HG02938 (cell line): ENCODE measurements around the gene GPR107.

Experiments
- ATAC-seq: cut with Tn5 transposase; IDR thresholded peaks from one replicate; pipeline ENCODE4 v1.9.1; 2021; ENCODE audit warnings: mild to moderate bottlenecking, moderate library complexity; ENCODE audit not compliant: unreplicated experiment

The GPR107 gene

DNA sequence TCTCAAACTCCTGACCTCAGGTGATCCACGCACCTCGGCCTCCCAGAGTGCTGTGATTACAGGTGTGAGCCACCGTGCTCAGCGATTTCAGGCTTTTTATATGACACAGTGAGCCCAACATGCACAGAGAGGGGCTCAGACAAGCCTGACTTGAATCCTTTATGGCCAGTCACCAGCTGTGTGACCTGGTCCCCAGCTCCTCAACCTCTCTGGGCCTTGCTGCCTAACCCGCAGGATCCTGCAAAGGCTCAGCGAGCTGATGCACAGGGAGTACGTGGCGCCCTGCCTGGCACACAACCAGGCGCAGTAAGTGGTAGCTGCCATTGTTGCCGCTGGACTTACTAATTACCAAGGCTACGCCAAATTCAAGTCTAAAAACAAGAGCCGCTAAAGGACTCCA lies 101.9 kb downstream of the GPR107 start:
- no peak for ATAC-seq

DNA sequence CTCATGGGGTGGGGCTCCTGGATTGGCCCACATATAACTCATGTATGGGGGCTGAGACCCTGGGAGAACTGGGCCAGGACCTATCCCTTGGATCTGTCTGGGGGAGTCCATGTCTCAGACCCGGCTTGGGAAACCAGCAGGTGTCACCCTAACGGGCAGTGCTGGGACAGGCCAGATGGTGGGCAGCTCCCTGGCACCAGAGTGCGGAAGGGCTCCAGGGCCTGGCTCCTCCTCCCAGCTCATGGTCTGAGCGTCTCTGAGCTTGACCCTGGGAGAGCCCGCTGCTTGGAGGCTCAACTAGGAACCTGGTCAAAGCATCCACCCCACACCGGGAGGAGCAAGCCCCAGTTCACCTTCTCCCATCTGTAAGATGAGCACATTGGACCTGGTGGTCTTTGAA lies 103.0 kb downstream of the GPR107 start:
- ATAC-seq, result no peak

DNA sequence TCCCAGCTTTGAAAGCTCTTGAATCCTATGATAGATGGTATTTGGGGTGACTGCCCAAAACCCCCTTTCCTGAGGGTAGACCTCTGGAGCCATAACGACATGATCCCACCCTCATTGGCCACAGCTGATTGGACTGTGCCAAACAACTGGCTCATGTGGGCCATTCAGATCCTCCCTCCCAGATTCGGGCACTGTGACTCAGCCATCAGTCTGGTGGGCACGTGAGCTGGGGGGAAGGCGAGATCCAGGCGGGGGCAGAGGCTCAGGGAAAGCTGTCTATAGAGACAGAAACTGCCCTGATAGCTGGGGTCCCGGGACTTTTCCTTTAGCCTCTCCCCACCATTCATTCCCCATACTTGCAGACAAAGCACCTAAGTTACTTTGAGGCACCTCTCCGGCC lies 103.4 kb downstream of the GPR107 start:
- no peak for ATAC-seq

DNA sequence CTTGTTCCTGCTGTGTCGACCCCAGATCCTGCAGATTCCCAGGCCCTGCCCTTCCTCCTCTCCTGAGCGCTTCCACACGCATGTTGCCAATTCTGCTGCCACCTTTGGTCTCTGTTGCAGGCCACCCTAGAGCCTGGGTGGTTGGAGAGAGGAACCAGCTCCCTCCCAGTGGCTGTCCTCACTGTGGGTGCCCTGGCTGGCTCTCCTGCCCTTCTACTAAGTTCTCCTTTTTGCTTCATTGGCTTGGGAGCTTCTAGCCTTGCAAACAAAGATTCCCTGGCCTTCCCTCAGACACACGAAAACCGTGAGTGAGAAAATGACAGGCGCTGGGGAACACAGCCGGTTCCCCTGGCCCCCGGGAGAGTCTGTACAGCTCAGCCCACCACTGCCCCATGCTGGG lies 104.3 kb downstream of the GPR107 start:
- no peak for ATAC-seq

DNA sequence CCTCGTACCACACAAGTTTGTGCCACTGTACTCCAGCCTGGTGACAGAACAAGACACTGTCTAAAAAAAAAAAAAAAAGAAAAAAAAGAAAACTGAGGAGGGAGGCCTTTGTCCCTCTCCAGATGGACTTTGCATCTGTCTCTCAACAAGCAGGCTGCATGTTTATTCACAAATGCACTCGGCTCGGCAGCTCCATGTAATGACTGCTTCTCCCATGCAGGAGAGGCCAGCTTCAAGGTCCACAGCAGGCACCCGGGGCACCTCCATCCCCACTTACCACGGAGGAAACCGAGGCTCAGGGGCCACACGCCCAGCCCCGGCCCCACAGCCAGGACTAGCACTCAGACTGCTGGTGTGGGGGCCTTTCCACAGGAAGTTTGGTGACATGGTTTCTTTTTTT lies 105.4 kb downstream of the GPR107 start:
- ATAC-seq, result no peak

DNA sequence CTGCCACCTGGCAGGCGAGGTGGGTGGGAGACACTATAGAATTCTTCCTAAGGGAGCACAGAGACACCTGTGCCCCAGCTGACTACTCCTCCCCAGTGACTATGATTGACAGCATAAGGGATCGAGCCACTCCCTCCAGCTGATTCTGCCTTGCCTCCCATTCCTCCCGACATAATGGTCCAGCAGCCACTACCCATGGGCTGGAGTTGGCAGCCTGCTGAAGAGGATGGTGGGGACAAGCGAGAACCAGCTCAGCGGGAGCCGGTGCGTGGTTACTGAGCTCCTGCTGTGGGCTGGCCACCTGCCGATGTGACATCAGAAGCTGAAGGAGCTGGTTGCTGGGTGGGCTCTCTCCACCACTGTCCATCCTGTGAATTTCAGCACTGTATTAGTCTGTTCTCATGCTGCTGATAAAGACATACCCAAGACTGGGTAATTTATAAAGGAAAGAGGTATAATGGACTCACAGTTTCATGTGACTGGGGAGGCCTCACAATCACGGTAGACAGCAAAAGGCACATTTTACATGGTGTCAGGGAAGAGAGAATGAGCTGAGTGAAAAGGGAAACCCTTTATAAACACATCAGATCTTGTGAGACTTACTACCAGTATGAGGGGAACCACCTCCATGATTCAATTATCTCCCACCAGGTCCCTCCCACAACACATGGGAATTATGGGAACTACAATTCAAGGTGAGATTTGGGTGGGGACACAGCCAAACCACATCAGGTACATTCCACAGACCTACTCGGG lies 106.4 kb downstream of the GPR107 start:
- no peak for ATAC-seq

DNA sequence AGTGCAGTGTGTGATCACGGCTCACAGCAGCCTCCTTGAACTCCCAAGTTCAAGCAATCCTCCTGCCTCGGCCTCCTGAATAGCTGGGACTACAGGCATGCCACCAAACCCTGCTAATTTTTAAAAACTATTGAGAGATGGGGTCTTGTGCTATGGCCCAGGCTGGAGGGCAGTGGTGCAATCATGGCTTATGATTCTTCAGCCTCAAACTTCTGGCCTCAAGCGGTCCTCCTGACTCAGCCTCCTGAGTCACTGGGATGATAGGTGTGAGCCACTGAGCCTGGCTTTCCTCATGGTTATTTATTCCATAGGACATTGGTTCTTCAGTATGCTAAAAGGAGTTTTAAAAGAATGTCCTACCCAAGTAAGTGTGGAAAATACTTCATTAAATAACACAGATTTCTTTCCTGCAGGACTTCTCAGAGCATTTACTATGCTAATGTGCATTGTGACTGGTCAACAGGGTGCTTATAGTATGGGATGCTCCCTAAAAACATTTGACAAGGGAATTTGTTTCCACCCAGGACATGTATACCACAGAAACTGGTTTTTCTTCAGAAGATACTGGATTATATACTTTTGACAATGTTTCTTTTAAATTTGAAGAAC lies 107.3 kb downstream of the GPR107 start:
- no peak for ATAC-seq

DNA sequence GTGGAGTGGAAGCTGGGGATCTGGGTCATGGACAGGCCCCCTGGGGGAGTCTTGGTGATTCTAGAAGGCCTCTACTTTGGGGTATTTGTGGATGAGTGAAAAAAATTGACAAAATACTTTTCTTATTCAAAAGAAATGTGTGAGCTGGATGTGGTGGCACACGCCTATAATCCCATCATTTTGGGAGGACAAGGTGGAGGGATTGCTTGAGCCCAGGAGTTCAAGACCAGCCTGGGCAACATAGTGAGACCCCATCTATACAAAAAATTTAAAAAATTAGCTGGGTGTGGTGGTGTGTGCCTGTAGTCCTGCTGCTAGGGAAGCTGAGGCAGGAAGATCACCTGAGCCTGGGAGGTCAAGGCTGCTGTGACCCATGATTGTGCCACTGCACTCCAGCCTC lies 111.9 kb downstream of the GPR107 start:
- ATAC-seq, result no peak

DNA sequence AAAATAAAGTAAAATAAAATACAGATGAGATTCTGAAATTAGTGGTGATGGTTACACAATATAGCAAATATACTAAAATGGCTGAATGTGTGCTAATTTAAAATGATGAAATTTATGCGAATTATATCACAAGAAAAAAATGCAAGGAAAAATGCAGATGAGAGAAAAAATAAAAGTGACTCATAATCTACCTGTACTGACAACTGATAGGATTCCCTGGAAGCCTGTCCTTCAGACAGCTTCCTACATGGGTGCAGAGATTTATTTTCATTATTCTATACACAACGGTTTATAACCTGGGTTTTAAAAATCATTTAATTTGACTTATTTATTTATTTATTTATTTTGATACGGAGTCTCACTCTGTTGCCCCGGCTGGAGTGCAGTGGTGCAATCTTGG lies 112.7 kb downstream of the GPR107 start:
- ATAC-seq, result no peak

DNA sequence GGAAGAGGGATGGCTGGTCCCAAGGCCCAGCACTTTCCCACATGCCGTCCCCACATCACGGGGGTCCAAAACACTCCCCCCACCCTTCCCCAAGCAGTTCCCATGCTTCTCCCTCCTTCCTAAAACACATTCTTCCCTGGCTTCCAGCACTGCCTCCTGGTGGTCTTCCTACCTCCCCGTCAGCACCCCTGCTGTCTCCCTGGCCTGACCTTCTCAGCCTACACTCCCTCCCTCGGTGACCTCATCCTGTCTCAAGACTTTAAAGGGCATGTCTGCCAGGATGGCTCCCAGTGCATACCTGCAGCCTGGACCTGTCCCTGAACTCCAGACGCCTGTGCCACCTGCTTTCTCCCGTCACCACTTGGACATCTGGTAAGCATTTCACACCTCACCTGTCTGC lies 114.2 kb downstream of the GPR107 start:
- no peak for ATAC-seq

DNA sequence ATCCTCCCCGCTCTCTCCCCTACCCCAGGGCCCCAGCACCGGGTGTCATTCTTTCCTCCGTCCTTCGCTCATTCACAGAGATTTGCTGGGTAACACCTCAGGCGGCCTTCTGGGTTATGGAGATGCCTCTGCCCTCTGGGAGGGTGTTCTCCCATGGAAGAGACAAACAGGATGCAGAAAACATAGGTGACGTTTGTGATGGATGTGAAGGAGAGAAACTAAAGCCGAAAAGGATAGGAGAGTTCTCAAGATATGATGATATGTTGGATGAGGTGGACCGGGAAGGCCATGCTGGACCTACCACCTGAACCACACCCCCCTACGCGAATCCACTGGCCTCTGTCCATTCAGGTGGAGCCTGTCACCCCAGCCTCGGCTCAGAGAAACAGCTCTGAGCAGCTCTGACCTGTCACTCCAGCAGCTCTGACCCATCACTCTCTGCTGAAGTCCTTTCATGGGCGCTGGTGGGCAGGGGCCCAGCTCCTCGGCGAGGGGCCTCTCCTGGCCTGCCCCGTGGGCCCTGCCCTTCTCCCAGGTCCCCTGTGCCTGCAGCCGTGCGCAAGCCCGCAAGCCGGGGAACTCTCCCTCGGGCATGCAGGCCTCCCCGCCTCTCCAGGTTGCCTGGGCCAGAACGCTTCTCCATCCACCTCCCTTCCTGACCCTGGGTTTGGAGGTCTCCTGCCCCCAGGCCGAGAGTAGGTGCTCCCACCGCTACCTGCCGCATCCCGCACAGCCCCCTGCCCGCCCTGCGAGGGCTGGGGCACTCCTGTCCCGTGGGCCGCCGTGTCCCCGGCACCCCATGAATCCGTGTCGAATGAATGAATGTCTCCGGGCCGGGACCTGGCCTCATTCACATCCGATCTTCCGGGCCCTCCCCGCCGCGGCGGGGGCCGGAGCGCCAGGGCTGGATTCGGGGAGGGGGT lies 117.8 kb downstream of the GPR107 start:
- ATAC-seq, result no peak

DNA sequence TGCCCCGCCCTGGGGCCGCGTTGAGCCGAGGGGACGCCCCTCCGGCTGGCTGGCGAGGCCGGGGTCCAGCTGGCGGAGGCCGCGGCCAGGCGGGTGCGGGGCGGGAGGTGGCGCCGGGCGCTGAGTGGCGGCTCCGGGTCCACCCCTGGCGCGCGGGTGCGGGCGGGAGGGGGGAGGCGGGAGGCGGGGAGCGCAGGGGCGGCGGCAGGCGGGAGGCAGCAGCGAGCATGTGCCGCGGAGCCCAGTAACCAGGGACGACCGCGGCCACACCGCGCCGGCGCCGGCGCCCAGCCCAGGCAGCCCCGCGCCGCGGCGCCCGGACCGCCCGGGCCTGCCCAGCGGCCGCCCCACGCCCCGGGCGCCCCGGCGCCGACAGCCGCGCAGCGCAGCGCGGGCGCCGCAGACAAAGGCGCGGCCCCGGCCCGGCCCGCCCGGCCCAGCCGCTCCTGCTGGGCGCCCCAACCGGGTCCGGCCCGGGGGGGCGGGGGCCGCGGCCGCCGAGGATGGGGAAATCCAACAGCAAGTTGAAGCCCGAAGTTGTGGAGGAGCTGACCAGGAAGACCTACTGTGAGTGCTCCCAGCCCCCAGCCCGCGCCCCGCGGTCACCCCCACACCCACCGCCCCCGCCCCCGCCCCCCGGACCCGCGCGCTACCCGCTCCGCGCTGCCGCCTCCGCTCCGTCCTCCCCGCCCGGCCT lies 118.6 kb downstream of the GPR107 start, which contains the start of gene NCS1:
NCS1 (plus strand) TSS at position 244 of the 697 bp plus-strand sequence; CDS start at position 504, 260 bp downstream.
- no peak for ATAC-seq

DNA sequence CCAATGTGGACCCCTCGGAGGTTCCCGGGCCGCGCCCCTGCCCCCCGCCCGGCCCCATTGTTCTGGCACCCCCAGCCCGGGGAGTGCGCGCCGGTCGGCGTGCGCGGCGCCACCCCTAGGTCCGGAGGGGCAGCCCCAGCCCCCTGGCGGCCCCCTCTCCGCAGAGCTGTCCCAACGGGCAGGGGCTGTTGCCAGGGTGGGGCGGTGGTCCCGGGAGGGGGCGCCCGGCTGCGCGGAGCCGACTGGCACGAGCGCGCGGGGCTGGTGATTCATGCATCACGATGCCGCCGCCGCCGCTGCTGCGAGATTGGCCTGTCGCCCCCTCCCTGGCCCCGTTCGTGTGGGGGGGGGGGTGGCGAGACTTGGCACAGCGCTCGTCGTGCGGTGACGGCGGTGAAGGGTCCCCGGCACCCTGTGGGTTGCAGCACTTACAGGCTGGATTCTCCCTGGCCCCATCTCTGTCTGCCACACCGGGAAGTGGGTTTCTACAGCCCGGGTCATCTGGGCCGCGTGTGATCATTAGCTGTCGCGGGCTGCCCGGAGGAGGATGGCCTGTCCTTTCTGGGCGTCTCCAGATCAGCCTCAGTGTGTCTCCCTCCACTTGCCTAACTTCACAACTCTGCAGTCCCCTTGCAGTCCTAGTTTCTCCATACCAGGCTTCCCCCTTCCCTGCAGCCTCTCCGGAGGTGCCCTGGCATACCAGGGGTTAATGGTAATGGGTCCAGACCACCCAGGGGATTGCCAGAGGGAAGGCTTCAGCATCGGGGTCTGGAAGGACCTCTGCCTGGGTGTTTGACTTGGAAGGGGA lies 119.4 kb downstream of the GPR107 start:
- no peak for ATAC-seq

DNA sequence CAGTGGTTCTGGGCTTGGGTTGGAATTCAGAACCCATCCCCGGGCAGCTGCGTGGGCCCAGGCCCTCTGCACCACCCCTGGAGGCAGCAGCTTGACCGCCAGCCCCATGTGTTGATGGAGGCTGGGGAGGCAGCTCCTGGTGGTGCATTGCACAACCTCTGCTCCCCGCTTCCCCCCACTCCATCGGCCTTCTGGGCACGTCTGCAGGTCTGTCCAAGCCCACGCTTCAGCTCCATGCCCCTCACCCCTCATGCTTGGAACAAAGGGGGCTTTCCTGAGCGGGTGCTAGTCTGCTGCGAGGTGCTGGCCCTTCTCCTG lies 119.9 kb downstream of the GPR107 start:
- no peak for ATAC-seq

DNA sequence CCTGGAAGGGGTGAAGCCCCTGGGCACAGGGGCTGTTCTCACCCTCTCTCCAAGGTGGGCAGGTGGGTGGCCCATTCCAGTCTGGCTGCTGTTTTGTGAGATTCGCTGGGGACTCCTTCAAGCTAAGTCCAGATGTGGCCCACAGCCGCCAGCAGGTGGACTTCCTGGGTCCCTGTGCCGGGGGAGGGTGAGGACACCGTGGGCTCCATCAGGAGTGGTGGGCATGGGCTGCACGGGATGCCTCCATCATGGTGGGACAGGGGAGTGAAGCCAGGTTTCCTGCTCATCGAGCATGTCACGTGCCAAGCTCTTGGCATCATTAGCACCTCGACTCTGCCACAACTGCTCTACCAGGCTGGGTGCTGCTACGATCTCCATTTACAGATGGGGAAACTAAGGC lies 120.3 kb downstream of the GPR107 start:
- ATAC-seq, result no peak

DNA sequence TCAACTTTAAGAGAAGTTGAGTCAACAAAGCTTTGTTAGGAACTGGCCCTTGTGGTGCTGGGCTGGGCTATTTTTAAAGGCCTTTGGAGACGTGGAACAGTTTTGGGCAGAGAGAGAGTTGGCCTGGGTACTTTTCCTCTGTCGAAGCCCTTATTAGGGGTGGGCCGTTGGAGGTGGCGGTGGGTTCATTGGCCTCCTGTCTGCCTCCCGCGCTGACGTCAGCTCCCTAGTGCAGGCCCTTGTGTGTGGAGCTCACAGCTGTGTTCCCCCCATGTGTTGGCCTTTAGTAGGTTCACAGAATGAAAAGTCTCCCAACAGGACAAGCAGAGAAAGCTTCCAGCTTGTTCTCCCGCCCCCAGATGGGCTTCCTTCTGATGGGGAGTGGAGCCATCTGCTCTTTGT lies 121.2 kb downstream of the GPR107 start:
- ATAC-seq, result no peak

DNA sequence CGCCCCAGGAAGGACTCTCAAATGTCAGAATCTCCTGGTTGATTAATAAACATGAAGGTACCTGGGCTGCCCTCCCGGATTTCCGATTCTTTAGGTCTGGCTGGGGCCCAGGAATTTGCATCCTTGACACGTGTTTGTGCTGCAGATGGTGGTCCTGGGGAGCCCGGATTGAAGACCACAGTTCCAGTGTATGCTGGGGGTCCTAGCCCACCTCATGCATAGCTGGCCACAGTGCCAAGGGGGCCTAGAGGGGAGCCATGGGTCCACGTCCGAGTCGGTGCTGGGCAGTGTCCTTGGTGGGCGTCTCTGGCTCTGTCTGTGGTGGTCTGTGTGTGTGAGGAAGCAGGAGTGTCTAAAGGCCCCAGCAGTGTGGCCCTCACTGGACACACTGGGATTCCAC lies 121.6 kb downstream of the GPR107 start:
- no peak for ATAC-seq

DNA sequence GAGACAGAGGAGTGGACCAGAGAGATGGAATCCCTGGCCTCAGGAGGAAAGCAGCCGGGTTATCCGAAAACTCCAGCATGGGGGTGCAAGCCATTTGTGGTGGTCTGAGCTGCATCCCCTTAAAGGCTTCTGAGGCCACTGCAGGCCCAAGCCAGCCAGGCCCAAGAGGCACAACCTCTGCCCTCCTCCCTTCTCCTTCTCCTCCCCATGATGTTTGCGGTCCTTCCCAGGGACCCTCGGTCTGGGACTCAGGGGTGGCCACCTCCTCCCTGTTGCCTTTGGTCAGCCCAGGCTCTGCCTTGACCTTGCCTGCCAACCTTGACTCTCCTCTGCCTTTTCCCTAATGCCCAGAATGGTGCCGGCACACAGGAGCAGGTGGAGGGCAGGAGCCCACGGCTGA lies 123.1 kb downstream of the GPR107 start:
- no peak for ATAC-seq

DNA sequence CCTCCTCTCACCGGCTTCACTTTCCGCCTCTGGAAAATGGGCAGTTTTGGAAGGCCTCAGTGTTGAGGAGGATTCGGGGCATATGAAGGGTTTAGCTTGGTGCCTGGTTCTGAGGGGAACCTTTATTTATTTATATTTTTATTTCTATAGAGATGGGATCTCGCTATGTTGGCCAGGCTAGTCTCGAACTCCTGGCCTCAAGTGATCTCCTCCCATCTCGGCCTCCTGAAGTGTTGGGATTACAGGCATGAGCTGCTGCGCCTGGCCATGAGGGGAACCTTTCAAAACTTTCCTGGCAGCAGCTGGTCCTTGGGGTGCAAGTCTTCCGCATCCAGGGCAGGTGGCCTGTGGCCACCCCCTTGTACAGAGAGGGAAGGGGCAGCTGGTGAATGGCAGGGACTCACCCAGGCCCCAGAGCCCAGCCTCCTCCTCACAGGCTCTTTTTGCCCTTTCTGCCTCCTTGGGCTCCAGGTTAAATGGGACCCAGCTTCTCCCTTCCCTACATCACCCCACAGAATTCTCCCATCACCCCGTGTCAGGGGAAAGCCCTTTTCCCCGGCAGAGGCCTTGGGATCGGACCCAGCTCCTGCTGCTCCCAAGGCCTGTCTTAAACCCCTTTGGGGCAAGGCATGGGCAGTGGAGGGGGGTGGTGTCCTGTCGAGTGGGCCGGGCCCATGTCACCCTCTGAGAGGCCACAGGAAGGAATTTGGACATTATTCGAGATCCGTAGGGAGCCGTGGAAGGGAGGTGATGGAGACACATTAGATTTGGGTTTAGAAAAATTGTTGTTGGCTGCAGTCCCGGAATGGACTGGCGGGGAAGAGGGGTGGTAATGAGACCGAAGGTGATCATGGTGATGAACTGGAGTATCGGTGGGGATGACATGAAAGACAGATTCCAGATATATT lies 124.4 kb downstream of the GPR107 start:
- ATAC-seq, result no peak
